AG09309 (cell line): Measurements from ENCODE around the gene TTC28.

Experiments
- DNase-seq: peaks from one replicate; pipeline ENCODE4 v3.0.0-alpha.2; 2010; ENCODE audit warnings: low read depth
- H3K4me3 ChIP-seq: 2 replicates; pipeline ENCODE4 v1.5.1; 2011; ENCODE audit warnings: mild to moderate bottlenecking, low read depth, low read length, moderate library complexity; ENCODE audit not compliant: control insufficient read depth
- TF ChIP-seq, protein P1 (sequence below): IDR thresholded peaks from 2 replicates; pipeline ENCODE4 v1.5.1; 2011; ENCODE audit warnings: mild to moderate bottlenecking, low read depth, low read length, inconsistent platforms; ENCODE audit not compliant: insufficient read depth, control insufficient read depth; ENCODE audit errors: missing control alignments

TTC28 gene

DNA sequence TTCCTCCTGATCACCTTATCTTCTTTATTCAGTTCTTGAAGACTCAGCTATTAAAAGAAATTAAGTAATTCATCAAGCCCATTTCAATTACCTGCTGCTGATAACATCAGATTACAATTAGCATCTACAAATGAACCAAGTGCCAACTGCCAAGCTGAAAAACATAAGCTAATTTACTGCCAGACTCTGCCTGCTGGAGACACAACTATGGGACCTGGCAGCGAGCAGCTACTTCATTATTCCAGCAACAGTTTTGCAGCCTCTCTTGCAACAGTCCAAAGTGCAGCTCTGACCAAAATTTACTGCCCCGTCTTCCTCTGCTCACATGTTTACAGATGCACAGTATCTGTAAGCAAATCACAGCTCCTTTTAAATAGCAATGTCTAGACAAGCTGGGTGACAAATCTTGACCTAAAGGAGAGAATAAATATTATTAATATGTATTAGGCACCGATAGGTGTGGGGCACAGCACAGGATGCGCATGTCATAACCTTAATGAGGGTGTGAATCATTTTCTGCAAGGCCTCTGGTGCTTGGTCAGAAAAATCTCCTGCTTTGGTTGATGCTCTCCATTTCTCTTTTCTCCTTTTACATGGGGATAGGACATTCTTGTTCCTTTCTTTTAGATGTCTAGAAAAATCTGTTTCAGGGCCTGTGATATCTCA is 528.4 kb downstream of the TTC28 start:
- TF ChIP-seq, protein P1, sequence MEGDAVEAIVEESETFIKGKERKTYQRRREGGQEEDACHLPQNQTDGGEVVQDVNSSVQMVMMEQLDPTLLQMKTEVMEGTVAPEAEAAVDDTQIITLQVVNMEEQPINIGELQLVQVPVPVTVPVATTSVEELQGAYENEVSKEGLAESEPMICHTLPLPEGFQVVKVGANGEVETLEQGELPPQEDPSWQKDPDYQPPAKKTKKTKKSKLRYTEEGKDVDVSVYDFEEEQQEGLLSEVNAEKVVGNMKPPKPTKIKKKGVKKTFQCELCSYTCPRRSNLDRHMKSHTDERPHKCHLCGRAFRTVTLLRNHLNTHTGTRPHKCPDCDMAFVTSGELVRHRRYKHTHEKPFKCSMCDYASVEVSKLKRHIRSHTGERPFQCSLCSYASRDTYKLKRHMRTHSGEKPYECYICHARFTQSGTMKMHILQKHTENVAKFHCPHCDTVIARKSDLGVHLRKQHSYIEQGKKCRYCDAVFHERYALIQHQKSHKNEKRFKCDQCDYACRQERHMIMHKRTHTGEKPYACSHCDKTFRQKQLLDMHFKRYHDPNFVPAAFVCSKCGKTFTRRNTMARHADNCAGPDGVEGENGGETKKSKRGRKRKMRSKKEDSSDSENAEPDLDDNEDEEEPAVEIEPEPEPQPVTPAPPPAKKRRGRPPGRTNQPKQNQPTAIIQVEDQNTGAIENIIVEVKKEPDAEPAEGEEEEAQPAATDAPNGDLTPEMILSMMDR: no peak
- no peak overlapping the region for H3K4me3 ChIP-seq
- DNase-seq: no peak

DNA sequence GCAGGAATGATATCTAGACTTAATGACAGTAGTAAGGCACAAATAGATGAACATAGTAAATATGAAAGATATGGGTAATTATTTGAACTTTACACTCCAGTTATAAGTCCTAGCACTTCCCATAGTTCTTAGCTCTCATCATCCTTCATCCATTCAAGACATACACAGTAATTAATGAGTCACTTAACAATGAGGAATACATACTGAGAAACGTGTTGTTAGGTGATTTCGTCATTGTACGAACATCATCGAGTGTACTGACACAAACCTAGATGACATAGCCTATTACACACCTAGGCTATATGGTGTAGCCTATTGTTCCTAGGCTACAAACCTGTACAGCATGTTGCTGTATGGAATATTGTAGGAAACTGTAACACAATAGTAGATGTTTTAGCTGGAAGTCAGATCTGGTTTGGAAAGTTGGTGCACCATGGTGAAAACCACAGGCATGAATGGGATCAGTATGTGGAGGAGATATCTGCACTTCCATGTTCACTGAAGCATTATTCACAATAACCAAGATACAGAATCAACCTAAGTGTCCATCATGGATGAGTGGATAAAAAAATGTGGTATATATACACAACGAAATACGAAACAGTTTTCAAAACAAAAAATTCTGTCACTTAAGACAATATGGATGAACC is 530.7 kb downstream of the TTC28 start:
- TF ChIP-seq, protein P1: no peak
- DNase-seq: no peak

DNA sequence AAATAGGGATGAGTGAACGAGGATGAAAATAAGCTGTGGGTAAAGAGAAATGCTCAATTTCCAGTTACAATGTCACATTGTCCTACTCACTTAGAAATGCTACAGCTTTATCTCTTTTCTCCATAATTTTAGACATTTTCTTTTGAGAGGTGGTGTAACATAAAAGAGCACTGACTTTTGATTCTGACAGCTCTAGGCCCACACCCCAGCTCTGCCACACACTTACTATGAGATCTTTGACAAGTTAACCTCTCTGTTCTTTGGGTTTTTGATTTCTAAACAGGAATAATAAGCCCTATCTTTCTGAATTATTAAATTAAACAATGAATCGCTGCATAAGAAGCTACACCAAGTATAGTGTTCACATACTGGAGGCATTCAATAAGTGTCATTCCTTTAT is 532.2 kb downstream of the TTC28 start:
- no peak overlapping the region for H3K4me3 ChIP-seq
- TF ChIP-seq, protein P1: no peak
- no peak for DNase-seq

More for the DNA sequence above, 530.7 kb downstream of the TTC28 start:
- H3K4me3 ChIP-seq: no peak overlapping the region

DNA sequence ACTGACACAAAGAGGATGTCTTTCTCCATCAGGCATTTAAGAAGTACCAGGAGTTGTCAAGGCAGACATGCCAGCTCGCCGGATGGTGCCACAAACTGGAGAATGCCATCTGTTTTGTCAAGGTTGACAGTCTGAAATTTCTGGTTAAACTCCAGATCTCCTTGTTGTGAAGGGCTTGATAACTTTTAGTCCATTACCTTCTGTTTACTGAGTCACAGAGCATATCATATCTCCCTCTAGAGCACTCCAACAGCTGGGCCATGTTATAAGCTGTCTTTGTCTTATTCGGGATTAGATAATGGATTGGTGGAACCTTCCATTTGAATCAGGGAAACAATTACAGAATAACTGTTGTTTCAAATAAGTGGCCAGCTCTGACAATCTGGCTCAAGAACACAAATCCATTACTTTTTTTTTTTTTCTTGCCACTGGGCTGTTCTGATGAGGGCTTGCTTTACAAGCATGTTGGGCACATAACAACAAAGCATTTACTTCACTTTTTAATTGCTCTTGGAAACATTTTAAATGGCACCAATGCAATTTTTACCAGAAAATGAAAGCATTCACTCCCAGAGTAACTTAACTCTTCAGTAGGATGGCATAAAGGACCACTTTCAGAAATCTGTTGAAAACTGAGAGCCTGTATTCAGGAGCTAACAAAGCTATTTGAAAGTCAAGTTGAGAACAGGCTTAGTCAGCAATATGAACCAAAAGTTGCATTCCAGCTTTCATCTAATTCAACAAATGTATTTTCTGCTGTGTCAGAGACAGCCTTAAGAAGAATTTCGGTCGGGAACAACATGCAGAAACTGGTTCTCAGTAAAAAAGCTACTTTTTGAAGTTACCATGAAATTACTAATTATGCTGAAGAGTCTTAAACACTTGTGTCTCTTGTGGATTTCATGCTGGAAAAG is 533.0 kb downstream of the TTC28 start:
- TF ChIP-seq, protein P1: no peak
- DNase-seq: no peak
- no peak overlapping the region for H3K4me3 ChIP-seq

DNA sequence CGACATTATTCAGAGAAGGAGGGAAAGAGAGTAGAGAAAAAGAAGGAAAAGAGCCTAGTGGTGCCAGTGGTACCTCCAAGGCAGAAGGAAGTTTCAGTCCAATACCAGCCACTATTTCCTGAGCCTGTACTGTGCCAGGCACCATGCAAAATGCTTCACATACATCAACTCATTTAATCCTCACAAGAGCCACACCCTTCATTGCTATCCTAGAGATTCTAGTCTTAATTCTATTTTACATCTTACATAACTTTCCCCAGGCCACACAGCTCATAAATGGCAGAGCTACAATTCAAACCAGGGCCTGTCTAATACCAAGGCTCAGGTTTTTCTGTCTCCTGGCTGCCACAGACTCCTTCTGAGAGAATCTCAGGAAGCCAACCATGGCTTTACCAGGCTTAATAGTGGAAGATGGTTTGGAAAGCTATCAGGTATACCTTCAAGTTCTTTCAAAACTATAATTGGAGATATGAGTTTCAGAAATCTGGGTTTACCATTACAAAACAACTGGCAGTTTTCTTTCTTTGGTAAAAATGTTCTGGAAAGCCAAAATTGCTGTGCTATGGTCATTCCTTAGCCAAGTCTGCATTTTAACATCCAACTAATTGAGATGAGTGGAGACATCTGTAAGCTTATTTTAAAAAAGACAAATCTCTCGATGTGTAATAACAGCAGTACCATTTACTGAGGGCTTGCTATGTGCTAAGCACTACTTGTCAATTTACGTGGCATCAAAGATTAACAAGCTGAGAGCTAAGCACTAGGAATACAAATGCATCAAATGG is 535.5 kb downstream of the TTC28 start:
- TF ChIP-seq, protein P1: no peak
- no peak for DNase-seq
- no peak overlapping the region for H3K4me3 ChIP-seq
